Upper lobe of left lung (tissue), 4 donors: ENCODE measurements around the gene PRSS2.

Experiments used
- CTCF ChIP-seq, 6 experiments: fragments of 450-650 bp in 4 of 6; fragments of 200-600 bp in 2 of 6; sonication (generic) in 2 of 6; IDR thresholded peaks; one replicate each; pipeline ENCODE4 v1.5.1; 2016 to 2019; ENCODE audit warnings: antibody characterized with exemption in 6 of 6
- EP300 ChIP-seq, 4 donors: sonication (generic); formaldehyde crosslinking; IDR thresholded peaks; one replicate each; pipeline ENCODE4 v1.5.1; 2017; ENCODE audit warnings: antibody characterized with exemption in 4 of 4, control low read depth in 2 of 4
- POLR2A ChIP-seq, 4 donors: fragments of 450-650 bp; IDR thresholded peaks; one replicate each; pipeline ENCODE4 v1.5.1; 2016 to 2017; ENCODE audit warnings: antibody characterized with exemption in 4 of 4, mild to moderate bottlenecking in 2 of 4
- POLR2AphosphoS5 ChIP-seq, 2 donors: sonication (generic); formaldehyde crosslinking; IDR thresholded peaks; one replicate each; pipeline ENCODE4 v1.5.1; 2017; ENCODE audit warnings: antibody characterized with exemption in 2 of 2

- TF ChIP-seq CTCF (IDR thresholded peaks at IDR 0.05) (no peak), POLR2A (IDR thresholded peaks at IDR 0.05) (no peak), POLR2AphosphoS5 (IDR thresholded peaks at IDR 0.05) (no peak), EP300 (IDR thresholded peaks at IDR 0.05) (no peak)
Measured at GRCh38 chr7:142819530-142819929, 48.8 kb downstream of the PRSS2 start.
